ENCODE results near the gene ZKSCAN3. TPM values are rescaled to one million over a fixed set of nuclear protein-coding genes. Genes with fewer than 3 reads are reported as not detected.
"Not testable (repeated sequence)": the region's sequence is repeated elsewhere in the genome, so short reads cannot be mapped to it uniquely, and the experiment has no call there.

Gene ZKSCAN3
- 1.9 and 2.3 TPM in 2 replicates for total RNA-seq (2014; rRNA removed)
- percentile 66 among the genes with signal in this experiment for Bru-seq, nascent RNA
- BruChase-seq, experiment 1, labeled RNA remaining after a 6-hour chase = percentile 76 among the genes with signal in this experiment
- BruChase-seq, experiment 2, labeled RNA remaining after a 2-hour chase = percentile 74 among the genes with signal in this experiment
- long read RNA-seq, full-length matches to known transcripts = 2 of 15 reads
- long read RNA-seq, partial matches to known transcripts = 2 of 15 reads
- long read RNA-seq, other reads (novel, unspliced or antisense) = 11 of 15 reads

DNA sequence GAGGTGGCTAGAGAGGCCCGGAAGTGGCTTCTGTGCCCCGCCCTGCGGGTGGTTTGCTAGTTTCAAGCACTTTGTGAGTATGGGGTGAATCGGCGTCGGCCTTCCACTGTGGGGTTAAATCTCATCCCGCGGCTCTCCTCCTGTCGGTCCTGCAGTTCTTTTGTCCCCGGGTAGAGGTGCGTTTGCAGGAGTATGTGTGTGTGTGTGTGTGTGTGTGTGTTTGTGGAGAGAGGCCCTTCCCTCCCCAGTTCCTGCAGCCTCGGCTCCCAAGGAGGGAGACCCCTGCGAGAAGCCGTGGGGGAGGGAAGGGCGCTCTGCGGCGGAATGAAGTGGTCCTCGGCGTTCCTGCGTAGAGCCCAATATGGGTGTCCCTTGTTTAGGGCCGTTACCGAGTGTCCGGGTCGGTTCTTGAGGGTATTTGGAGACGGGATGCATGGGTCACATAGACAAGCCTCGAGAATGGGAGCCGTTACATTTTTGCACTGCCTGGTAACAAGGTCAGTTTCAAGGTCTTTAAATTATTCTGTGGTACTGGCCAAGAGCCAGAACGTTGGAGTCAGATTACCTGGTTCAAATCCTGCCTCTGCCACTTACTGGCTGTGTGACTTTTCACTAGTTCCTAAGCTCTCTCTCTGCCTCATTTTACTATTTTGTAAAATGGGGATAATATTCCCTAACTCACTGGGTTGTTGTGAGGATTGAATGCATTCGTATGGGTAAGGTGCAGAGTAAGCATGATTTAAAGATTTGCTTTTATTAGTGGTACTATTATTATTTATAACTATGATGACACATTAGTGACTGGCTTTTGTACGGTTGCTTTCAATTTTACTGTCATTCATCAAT, at the start of gene ZKSCAN3:
TSS of gene ZKSCAN3 (plus strand) at position 56 of the 846 bp plus-strand sequence. CDS start 9,640 bp downstream, outside the sequence.
- H4K20me1 ChIP-seq (ENCODE audit: low read length) = no peaks in the 10 kb centered on the region
- peaks cover 46% of the 10 kb centered on the region for H3K79me2 ChIP-seq (ENCODE audit: low read length)
- H3K27ac ChIP-seq (ENCODE audit: low read length) = peak within 1 kb of the TSS; percentile 49
- peak; percentile 82 for DNase-seq
- H3K9ac ChIP-seq (ENCODE audit: low read length) = peak within 1 kb of the TSS; percentile 75
- CTCF ChIA-PET = interaction anchor here (1.2 kb wide), 1 partner anchor 33 kb away, joined by 3 read pairs; no protein-coding TSS in a partner anchor
- intact Hi-C loops (cut with micrococcal nuclease) = loop anchor here (2.0 to 10.0 kb wide), 2 partner anchors 83 to 445 kb away; partner anchors contain the start of gene ZSCAN26
- peak within 1 kb of the TSS; percentile 94 for H3K4me2 ChIP-seq (ENCODE audit: low read length)
- peak; percentile 75 for ATAC-seq
- H2AFZ ChIP-seq (ENCODE audit: low read length) = peak within 1 kb of the TSS; percentile 100
- H3K9me2 ChIP-seq (replicated peaks; ENCODE audit: low read length) = no peaks in the 10 kb centered on the region
- H3F3A ChIP-seq (ENCODE audit: low read length, unreplicated experiment) = no peaks in the 10 kb centered on the region
- peak within 1 kb of the TSS; percentile 84 for H3K4me3 ChIP-seq (ENCODE audit: low read length)
- no peaks in the 10 kb centered on the region for H3K9me3 ChIP-seq (ENCODE audit: low read length)
- TF ChIP-seq, protein P1, sequence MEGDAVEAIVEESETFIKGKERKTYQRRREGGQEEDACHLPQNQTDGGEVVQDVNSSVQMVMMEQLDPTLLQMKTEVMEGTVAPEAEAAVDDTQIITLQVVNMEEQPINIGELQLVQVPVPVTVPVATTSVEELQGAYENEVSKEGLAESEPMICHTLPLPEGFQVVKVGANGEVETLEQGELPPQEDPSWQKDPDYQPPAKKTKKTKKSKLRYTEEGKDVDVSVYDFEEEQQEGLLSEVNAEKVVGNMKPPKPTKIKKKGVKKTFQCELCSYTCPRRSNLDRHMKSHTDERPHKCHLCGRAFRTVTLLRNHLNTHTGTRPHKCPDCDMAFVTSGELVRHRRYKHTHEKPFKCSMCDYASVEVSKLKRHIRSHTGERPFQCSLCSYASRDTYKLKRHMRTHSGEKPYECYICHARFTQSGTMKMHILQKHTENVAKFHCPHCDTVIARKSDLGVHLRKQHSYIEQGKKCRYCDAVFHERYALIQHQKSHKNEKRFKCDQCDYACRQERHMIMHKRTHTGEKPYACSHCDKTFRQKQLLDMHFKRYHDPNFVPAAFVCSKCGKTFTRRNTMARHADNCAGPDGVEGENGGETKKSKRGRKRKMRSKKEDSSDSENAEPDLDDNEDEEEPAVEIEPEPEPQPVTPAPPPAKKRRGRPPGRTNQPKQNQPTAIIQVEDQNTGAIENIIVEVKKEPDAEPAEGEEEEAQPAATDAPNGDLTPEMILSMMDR (conservative IDR thresholded peaks at IDR 0.05; ENCODE audit: low read depth, low read length) = no peak
- TF ChIP-seq EZH2 (IDR thresholded peaks at IDR 0.05; ENCODE audit: low read length, unreplicated experiment) (no peak), EZH2phosphoT487 (IDR thresholded peaks at IDR 0.05; ENCODE audit: borderline replicate concordance, low read length) (no peak)
- POLR2A ChIA-PET (ENCODE audit: unreplicated experiment) = interaction anchor here (0.6 kb wide), 3 partner anchors 226 to 1218 kb away, joined by 3 read pairs; partner anchors contain the start of gene ZSCAN16
- no peaks in the 10 kb centered on the region for H3K27me3 ChIP-seq (ENCODE audit: low read length)
- H3K36me3 ChIP-seq (ENCODE audit: low read depth, low read length) = no peaks in the 10 kb centered on the region
- BruUV-seq (replicated peaks) = TSS peak; percentile 80
- H3K4me1 ChIP-seq (ENCODE audit: insufficient read depth, low read length) = peaks cover 33% of the 10 kb centered on the region

DNA sequence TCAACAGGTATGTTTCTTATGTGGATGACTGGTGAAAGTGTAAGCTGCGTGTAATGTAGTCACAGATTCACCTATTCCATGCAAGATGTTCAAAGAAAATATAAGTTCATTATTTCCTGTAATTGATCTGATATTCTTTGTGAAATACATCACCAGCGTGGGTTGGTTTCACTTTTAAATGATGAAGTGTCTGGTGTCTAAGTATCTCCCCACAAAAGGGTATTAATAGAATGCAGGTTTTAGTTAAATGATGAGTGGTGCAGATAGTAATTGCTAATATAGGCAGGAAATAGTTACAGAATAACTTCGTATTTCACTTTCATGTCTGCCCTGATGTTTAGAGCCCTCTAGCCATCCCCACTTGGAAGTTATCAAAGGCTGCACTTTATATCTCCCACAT, 46.2 kb upstream of the ZKSCAN3 start:
- POLR2A ChIA-PET (ENCODE audit: unreplicated experiment) = no interaction called here
- no peak for ATAC-seq

DNA sequence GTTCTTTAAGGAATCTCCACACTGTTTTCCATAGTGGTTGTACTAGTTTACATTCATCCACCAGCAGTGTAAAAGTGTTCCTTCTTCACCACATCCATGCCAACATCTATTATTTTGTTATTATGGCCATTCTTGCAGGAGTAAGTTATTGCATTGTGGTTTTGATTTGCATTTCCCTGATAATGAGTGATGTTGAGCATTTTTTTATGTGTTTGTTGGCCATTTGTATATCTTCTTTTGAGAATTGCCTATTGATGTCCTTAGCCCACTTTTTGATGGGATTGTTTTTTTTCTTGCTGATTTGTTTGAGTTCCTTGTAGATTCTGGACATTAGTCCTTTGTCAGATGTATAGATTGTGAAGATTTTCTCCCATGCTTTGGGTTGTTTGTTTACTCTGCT, 43.4 kb upstream of the ZKSCAN3 start:
- CTCF ChIA-PET; H3K4me1 ChIP-seq (ENCODE audit: insufficient read depth, low read length); H3F3A ChIP-seq (ENCODE audit: low read length, unreplicated experiment); H2AFZ ChIP-seq (ENCODE audit: low read length); H3K36me3 ChIP-seq (ENCODE audit: low read depth, low read length); H4K20me1 ChIP-seq (ENCODE audit: low read length); H3K9ac ChIP-seq (ENCODE audit: low read length); H3K9me3 ChIP-seq (ENCODE audit: low read length); DNase-seq; POLR2A ChIA-PET (ENCODE audit: unreplicated experiment); H3K27me3 ChIP-seq (ENCODE audit: low read length); H3K4me2 ChIP-seq (ENCODE audit: low read length); intact Hi-C loops (cut with micrococcal nuclease); H3K79me2 ChIP-seq (ENCODE audit: low read length); H3K4me3 ChIP-seq (ENCODE audit: low read length); H3K9me2 ChIP-seq (replicated peaks; ENCODE audit: low read length); H3K27ac ChIP-seq (ENCODE audit: low read length); BruUV-seq (replicated peaks); ATAC-seq: not testable (repeated sequence)

More for the DNA sequence above, 46.2 kb upstream of the ZKSCAN3 start:
- CTCF ChIA-PET = no interaction called here
- Histone ChIP-seq H4K20me1 (ENCODE audit: low read length) (no peaks in the 10 kb centered on the region), H3K79me2 (ENCODE audit: low read length) (no peaks in the 10 kb centered on the region), H3K36me3 (ENCODE audit: low read depth, low read length) (0 out of 2 replicates have a peak, but pooled peaks cover 8% of the 10 kb centered on the region), H3K4me3 (ENCODE audit: low read length) (no peak overlapping the region), H3K4me1 (ENCODE audit: insufficient read depth, low read length) (no peaks in the 10 kb centered on the region), H3F3A (ENCODE audit: low read length, unreplicated experiment) (no peaks in the 10 kb centered on the region), H3K9me2 (replicated peaks; ENCODE audit: low read length) (no peaks in the 10 kb centered on the region), H3K9me3 (ENCODE audit: low read length) (no peaks in the 10 kb centered on the region), H3K4me2 (ENCODE audit: low read length) (no peak overlapping the region), H3K9ac (ENCODE audit: low read length) (no peak overlapping the region), H3K27ac (ENCODE audit: low read length) (no peak overlapping the region), H2AFZ (ENCODE audit: low read length) (no peak overlapping the region), H3K27me3 (ENCODE audit: low read length) (no peaks in the 10 kb centered on the region)
- TF ChIP-seq, protein P1 (conservative IDR thresholded peaks at IDR 0.05; ENCODE audit: low read depth, low read length) = no peak
- TF ChIP-seq EZH2phosphoT487 (IDR thresholded peaks at IDR 0.05; ENCODE audit: borderline replicate concordance, low read length) = no peak
- no peak for TF ChIP-seq EZH2 (IDR thresholded peaks at IDR 0.05; ENCODE audit: low read length, unreplicated experiment)
- intact Hi-C loops (cut with micrococcal nuclease) = no loop called here
- no TSS peak for BruUV-seq (replicated peaks)
- DNase-seq = no peak
